Measurements from ENCODE around the gene GUCY1A2.

- TF ChIP-seq CTCF (IDR thresholded peaks at IDR 0.05) (no peak), EP300 (IDR thresholded peaks at IDR 0.05) (no peak), POLR2A (IDR thresholded peaks at IDR 0.05) (no peak)
These were observed 336.8 kb downstream of the GUCY1A2 start for GRCh38 chr11:106681435-106681834.
